Stomach (tissue), 4 donors: ENCODE measurements around the gene NEO1.

Experiments used
- POLR2A ChIP-seq, 4 donors: fragments of 450-650 bp; IDR thresholded peaks; one replicate each; pipeline ENCODE4 v1.6.1; 2016; ENCODE audit warnings: antibody characterized with exemption in 4 of 4, control low read depth in 2 of 4, mild to moderate bottlenecking in 1 of 4, moderate library complexity in 1 of 4
- TF ChIP-seq, protein P1 (sequence below), 7 experiments: fragments of 450-650 bp in 4 of 7; fragments of 200-600 bp in 3 of 7; sonication (generic) in 3 of 7; IDR thresholded peaks; one replicate each; pipeline ENCODE4 v1.5.1; 2016 to 2019; ENCODE audit warnings: antibody characterized with exemption in 7 of 7, control low read depth in 2 of 7, mild to moderate bottlenecking in 1 of 7

DNA sequence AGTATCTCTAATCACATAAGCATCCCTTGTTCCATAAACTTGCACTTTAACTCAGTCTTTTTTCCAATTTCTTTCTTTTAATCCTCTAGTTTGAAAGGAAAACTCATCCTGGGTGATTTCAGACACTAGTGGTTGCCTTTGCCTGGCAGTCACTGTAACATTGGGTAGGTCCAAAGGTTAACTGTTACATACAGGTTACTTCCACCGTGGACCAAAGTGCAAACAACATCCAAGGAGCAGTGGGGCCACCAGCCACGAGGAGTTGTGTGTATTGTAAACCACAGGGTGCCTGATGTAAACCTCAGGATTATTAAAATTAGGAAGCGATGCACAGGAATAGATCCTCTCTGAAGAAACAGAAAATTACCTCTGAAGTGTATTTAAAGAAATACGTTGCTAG, 241.5 kb downstream of the NEO1 start:
- TF ChIP-seq, protein P1, sequence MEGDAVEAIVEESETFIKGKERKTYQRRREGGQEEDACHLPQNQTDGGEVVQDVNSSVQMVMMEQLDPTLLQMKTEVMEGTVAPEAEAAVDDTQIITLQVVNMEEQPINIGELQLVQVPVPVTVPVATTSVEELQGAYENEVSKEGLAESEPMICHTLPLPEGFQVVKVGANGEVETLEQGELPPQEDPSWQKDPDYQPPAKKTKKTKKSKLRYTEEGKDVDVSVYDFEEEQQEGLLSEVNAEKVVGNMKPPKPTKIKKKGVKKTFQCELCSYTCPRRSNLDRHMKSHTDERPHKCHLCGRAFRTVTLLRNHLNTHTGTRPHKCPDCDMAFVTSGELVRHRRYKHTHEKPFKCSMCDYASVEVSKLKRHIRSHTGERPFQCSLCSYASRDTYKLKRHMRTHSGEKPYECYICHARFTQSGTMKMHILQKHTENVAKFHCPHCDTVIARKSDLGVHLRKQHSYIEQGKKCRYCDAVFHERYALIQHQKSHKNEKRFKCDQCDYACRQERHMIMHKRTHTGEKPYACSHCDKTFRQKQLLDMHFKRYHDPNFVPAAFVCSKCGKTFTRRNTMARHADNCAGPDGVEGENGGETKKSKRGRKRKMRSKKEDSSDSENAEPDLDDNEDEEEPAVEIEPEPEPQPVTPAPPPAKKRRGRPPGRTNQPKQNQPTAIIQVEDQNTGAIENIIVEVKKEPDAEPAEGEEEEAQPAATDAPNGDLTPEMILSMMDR (IDR thresholded peaks at IDR 0.05), result no peak
- no peak for TF ChIP-seq POLR2A (IDR thresholded peaks at IDR 0.05)
